Activated T-helper 2 cell treated with anti-CD3 and anti-CD28 coated beads, Interferon-gamma antibody, Interleukin-2, Interleukin-4, amounts not matched to agents 10 μg/mL and 5 μg/mL and 100 μg/mL, durations not matched to agents 14 hours and 24 hours and 36 hours (primary cell): Measurements from ENCODE around the gene TNFSF18. TPM values are rescaled to one million over a fixed set of nuclear protein-coding genes. Genes with fewer than 3 reads are reported as not detected.

Experiments
- DNase-seq: peaks from one replicate; pipeline ENCODE4 v3.0.0; 2021; ENCODE audit warnings: low spot score
- H3K27ac Mint-ChIP-seq: one replicate; pipeline ENCODE4 v1.8.0; 2021; ENCODE audit warnings: mixed read lengths
- H3K27me3 Mint-ChIP-seq: one replicate; pipeline ENCODE4 v1.8.0; 2021; ENCODE audit warnings: low read depth, mixed read lengths
- H3K36me3 Mint-ChIP-seq: one replicate; pipeline ENCODE4 v1.8.0; 2021; ENCODE audit warnings: low read depth, mixed read lengths
- H3K4me1 Mint-ChIP-seq: one replicate; pipeline ENCODE4 v1.8.0; 2021; ENCODE audit warnings: low read depth, mixed read lengths
- H3K4me3 Mint-ChIP-seq: one replicate; pipeline ENCODE4 v1.8.0; 2021; ENCODE audit warnings: low read depth, mild to moderate bottlenecking, moderate library complexity, mixed read lengths
- H3K9me3 Mint-ChIP-seq: one replicate; pipeline ENCODE4 v1.8.0; 2021; ENCODE audit warnings: mixed read lengths
- intact Hi-C: fragments of 100-400 bp; cut with micrococcal nuclease; formaldehyde crosslinking; loops from one replicate; pipeline ENCODE4 v1.15.1; 2023
- total RNA-seq: library from RNA; stranded (reverse); gene quantifications from 2 replicates; pipeline ENCODE4 v1.2.3, GENCODE V29; 2022

The TNFSF18 gene
- total RNA-seq, 1 donor from 2014 or later = not detected

- Mint-ChIP-seq H3K9me3 (no peaks in the 10 kb centered on the region), H3K4me3 (no peak overlapping the region), H3K27ac (no peak overlapping the region), H3K36me3 (no peaks in the 10 kb centered on the region), H3K4me1 (no peaks in the 10 kb centered on the region), H3K27me3 (peaks cover 7% of the 10 kb centered on the region)
- DNase-seq = no peak
- intact Hi-C loops = no loop called here
These were observed 7.8 kb upstream of the TNFSF18 start for GRCh38 chr1:173058556-173058955.

DNA sequence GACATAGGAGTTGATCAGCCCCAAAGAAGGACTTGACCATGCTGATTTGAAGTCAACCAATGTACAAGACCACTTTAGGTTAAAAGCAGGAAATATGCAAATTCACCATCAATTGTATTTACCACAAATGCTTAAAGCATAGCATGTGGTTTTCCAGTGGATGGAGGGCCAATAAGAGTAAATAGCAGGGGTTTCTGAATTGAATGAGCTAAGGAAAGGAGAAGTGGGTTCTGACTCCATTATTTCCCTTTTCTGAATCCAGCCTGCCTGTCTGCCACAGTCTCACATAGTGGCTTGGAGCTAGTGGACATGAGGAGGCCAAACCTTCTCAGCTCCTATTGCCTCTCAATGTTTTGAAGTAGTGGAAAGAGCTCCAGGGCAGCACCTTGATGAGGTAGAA is 7.2 kb upstream of the TNFSF18 start:
- no peak for DNase-seq
- Mint-ChIP-seq H3K27ac (no peak overlapping the region), H3K36me3 (no peaks in the 10 kb centered on the region), H3K27me3 (peaks cover 7% of the 10 kb centered on the region), H3K9me3 (no peaks in the 10 kb centered on the region), H3K4me3 (no peak overlapping the region), H3K4me1 (no peaks in the 10 kb centered on the region)
- intact Hi-C loops = no loop called here

DNA sequence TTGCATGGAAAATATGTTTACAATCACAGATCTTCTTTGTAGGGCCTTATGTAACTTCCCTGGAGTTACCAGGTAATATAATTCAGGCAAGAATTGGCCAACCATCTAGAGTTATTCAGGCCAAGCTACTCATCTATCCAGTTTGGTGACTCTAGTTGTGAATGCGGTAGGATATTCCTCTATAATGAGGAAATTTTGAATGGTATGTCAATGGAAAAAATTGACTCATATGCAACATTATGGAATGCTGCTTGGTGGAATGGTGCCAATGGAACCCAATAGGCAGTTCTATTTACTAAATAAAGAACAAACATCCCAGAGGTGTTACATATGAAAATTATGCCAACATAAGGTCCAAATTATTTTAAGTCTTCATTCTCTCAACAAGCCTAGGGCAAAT is 5.6 kb upstream of the TNFSF18 start:
- Mint-ChIP-seq H3K4me1 (no peaks in the 10 kb centered on the region), H3K36me3 (no peaks in the 10 kb centered on the region), H3K4me3 (no peak overlapping the region), H3K27ac (no peak overlapping the region), H3K27me3 (peaks cover 7% of the 10 kb centered on the region), H3K9me3 (no peaks in the 10 kb centered on the region)
- intact Hi-C loops = no loop called here
- DNase-seq = no peak

- Mint-ChIP-seq H3K9me3 (no peaks in the 10 kb centered on the region), H3K4me1 (no peaks in the 10 kb centered on the region), H3K27me3 (peaks cover 18% of the 10 kb centered on the region), H3K4me3 (no peak overlapping the region), H3K27ac (no peak overlapping the region), H3K36me3 (no peaks in the 10 kb centered on the region)
- DNase-seq = no peak
- intact Hi-C loops = no loop called here
These were observed 2.0 kb upstream of the TNFSF18 start for GRCh38 chr1:173052681-173053196.

GRCh38 chr1:173049322-173049633 is 1.5 kb downstream of the TNFSF18 start:
- Mint-ChIP-seq H3K36me3 (no peaks in the 10 kb centered on the region), H3K27me3 (peaks cover 11% of the 10 kb centered on the region), H3K9me3 (no peaks in the 10 kb centered on the region), H3K4me3 (no peak overlapping the region), H3K4me1 (no peaks in the 10 kb centered on the region), H3K27ac (no peak overlapping the region)
- no peak for DNase-seq
- intact Hi-C loops = no loop called here

GRCh38 chr1:173048621-173049321 is 2.0 kb downstream of the TNFSF18 start:
- H3K4me1 Mint-ChIP-seq = no peaks in the 10 kb centered on the region
- no peaks in the 10 kb centered on the region for H3K9me3 Mint-ChIP-seq
- no peak overlapping the region for H3K4me3 Mint-ChIP-seq
- intact Hi-C loops = no loop called here
- H3K27me3 Mint-ChIP-seq = peaks cover 11% of the 10 kb centered on the region
- no peaks in the 10 kb centered on the region for H3K36me3 Mint-ChIP-seq
- DNase-seq = no peak
- no peak overlapping the region for H3K27ac Mint-ChIP-seq

- DNase-seq = no peak
- Mint-ChIP-seq H3K36me3 (no peaks in the 10 kb centered on the region), H3K27me3 (peaks cover 6% of the 10 kb centered on the region), H3K4me1 (peaks cover 9% of the 10 kb centered on the region), H3K9me3 (no peaks in the 10 kb centered on the region), H3K4me3 (no peak overlapping the region), H3K27ac (no peak overlapping the region)
- intact Hi-C loops = no loop called here
These were observed 6.1 kb downstream of the TNFSF18 start for GRCh38 chr1:173044656-173045055.

DNA sequence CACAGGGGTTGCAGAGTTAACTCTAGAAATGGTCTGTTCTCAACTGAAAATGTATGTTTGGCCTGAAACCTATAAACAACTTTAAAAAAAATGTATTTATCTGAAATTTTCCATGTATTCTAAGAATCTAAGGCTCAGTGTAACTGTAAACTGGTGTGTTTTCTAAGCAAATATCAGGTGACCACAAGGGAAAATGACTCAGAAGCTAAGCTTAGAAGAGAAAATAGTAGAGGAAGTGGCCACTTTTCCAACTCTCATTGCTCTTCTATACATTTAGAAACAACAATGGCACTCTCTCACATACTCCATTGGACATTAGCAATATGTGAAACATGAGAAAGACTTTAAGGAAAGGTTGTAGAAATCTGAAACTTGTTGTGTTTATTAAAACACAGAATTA is 7.5 kb downstream of the TNFSF18 start:
- Mint-ChIP-seq H3K4me3 (no peak overlapping the region), H3K27me3 (peaks cover 4% of the 10 kb centered on the region), H3K4me1 (peaks cover 18% of the 10 kb centered on the region), H3K9me3 (no peaks in the 10 kb centered on the region), H3K27ac (no peak overlapping the region), H3K36me3 (no peaks in the 10 kb centered on the region)
- intact Hi-C loops = no loop called here
- DNase-seq = no peak

GRCh38 chr1:173042806-173043205 is 7.9 kb downstream of the TNFSF18 start:
- peaks cover 19% of the 10 kb centered on the region for H3K4me1 Mint-ChIP-seq
- no peak for DNase-seq
- H3K36me3 Mint-ChIP-seq = no peaks in the 10 kb centered on the region
- H3K4me3 Mint-ChIP-seq = no peak overlapping the region
- H3K27ac Mint-ChIP-seq = no peak overlapping the region
- H3K9me3 Mint-ChIP-seq = no peaks in the 10 kb centered on the region
- H3K27me3 Mint-ChIP-seq = peaks cover 3% of the 10 kb centered on the region
- intact Hi-C loops = no loop called here

- Mint-ChIP-seq H3K9me3 (no peaks in the 10 kb centered on the region), H3K27me3 (peaks cover 3% of the 10 kb centered on the region), H3K4me3 (no peak overlapping the region), H3K27ac (no peak overlapping the region), H3K36me3 (no peaks in the 10 kb centered on the region), H3K4me1 (peaks cover 19% of the 10 kb centered on the region)
- intact Hi-C loops = loop anchor here (10.0 kb wide), 2 partner anchors 165 to 295 kb away; partner anchors contain the start of gene TNFSF4
- no peak for DNase-seq
These were observed 11.1 kb downstream of the TNFSF18 start for GRCh38 chr1:173039626-173040025.

DNA sequence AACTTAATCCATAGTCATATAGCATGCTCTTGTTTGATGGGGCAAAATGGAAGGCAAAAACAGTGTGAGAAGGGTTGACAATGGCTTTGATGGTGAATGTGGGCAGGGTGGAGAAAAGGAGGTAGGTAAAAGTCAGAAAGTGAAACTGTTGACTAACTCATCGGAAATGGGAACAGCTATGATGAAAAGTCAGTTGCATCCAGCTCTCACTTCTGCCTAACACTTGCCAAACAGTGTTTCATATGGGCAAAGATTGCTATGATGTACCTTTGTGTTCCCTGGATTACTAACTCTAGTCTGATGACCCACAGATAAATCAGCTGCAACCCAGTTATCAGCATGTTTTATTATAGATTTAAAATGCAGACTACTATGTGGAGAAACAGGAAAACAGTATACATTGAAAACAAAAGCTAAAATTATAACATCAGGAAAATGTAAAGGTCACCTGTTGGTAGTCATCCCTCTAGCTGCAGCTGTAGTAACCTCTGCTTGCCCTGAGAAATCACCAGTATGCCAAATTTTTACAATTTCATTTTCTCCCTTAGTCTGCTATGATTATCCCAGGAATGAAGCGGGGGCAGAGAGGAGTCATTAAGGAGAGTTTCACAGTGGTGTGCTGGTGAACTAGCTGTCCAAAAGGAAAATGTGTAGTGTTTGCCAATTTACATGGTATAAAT is 11.7 kb downstream of the TNFSF18 start:
- no peaks in the 10 kb centered on the region for H3K36me3 Mint-ChIP-seq
- peaks cover 19% of the 10 kb centered on the region for H3K4me1 Mint-ChIP-seq
- peaks cover 6% of the 10 kb centered on the region for H3K27me3 Mint-ChIP-seq
- no peak for DNase-seq
- H3K27ac Mint-ChIP-seq = no peak overlapping the region
- intact Hi-C loops = loop anchor here (10.0 kb wide), 2 partner anchors 166 to 294 kb away; partner anchors contain the start of gene TNFSF4
- H3K4me3 Mint-ChIP-seq = no peak overlapping the region
- no peaks in the 10 kb centered on the region for H3K9me3 Mint-ChIP-seq

GRCh38 chr1:173024543-173024942 is 26.2 kb downstream of the TNFSF18 start:
- intact Hi-C loops = no loop called here
- Mint-ChIP-seq H3K27ac (no peak overlapping the region), H3K4me3 (no peak overlapping the region), H3K4me1 (no peaks in the 10 kb centered on the region), H3K9me3 (no peaks in the 10 kb centered on the region), H3K36me3 (no peaks in the 10 kb centered on the region), H3K27me3 (peaks cover 3% of the 10 kb centered on the region)
- no peak for DNase-seq

DNA sequence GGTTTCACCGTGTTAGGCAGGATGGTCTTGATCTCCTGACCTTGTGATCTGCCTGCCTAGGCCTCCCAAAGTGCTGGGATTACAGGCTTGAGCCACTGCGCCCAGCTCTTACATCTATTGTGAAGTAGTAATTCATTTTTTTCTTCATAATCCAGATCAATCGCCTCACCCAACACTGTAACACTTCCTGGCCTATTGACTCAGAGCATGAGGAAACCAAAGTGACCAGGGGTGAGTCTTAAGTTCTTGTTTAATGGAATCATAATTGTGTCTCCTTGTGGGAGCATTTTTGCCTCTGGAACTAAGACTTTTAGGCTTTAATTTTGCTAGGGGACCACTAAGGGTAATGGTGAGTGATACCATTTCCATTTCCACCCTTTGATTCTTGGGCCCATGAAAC is 27.4 kb downstream of the TNFSF18 start:
- DNase-seq = no peak
- Mint-ChIP-seq H3K36me3 (no peaks in the 10 kb centered on the region), H3K27ac (no peak overlapping the region), H3K4me3 (no peak overlapping the region), H3K9me3 (no peaks in the 10 kb centered on the region), H3K27me3 (peaks cover 9% of the 10 kb centered on the region), H3K4me1 (no peaks in the 10 kb centered on the region)
- intact Hi-C loops = no loop called here
